Effector CD8-positive, alpha-beta T cell (primary cell): ENCODE measurements around the gene SYNE1.

ENCODE experiments used
- DNase-seq: peaks from one replicate; lab custom pipeline; 2025; lab: John Stamatoyannopoulos, UW

Gene SYNE1

GRCh38 chr6:152314483-152314832, 322.7 kb downstream of the SYNE1 start:
- no peak for DNase-seq

- DNase-seq: no peak
Observed at GRCh38 chr6:152313542-152314482, 323.4 kb downstream of the SYNE1 start.

- DNase-seq: no peak
Observed at GRCh38 chr6:152312434-152312833, 324.7 kb downstream of the SYNE1 start.

DNA sequence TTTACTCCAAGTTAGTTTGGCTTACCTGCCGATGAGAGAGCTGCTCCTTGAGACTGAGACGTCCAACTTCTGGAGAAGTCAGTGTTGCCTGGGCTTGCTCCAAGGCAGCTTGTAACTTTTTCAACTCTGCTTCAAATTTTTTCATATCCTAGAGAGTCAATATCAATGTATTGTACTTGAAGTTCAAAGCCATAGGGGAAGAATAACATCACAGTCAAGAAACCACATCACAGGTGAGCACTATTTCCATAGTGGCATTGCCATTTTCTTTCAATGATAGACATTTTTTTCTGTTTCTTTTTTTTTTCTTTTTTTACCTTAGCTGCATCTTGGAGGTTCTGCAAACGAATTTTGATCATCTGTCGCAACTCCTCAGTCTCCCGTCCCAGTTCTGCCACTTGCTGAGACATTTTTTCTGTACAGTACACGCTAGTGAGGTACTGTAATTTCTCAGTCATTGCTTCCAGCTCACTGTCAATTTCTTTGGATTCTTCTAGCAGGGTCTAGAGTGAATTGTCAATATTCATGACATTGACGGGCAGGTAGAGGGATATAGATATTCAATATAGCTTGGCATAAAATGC, 326.7 kb downstream of the SYNE1 start:
- DNase-seq: no peak

- DNase-seq: peak; percentile 28
Observed at GRCh38 chr6:152309648-152310047, 327.5 kb downstream of the SYNE1 start.

- no peak for DNase-seq
Observed at GRCh38 chr6:152309006-152309405, 328.2 kb downstream of the SYNE1 start.

GRCh38 chr6:152308306-152308705, 328.9 kb downstream of the SYNE1 start:
- DNase-seq: no peak

- DNase-seq: no peak
Observed at GRCh38 chr6:152305672-152306071, 331.5 kb downstream of the SYNE1 start.

GRCh38 chr6:152301765-152302568, 335.2 kb downstream of the SYNE1 start:
- DNase-seq: peak; percentile 78

- DNase-seq: no peak
Observed at GRCh38 chr6:152301021-152301764, 336.0 kb downstream of the SYNE1 start.

DNA sequence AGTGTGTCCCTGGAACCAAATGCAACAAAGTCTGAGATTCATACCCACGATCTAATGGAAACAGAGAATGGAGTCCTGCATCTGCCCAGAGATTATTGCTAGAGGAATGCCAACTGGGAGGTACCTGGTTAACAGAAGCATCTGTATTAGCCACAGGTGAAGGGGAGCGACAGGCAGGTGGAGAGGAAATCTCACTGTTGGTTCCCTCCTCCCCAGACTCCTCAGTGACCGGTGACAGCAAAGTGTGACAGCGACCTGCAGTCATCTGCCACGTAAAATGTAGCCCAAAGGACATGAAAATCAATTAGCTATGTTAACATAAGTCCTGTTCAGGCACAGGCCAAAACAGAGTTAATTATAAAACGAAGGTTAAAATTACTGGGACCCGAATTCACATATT, 336.6 kb downstream of the SYNE1 start:
- no peak for DNase-seq

DNA sequence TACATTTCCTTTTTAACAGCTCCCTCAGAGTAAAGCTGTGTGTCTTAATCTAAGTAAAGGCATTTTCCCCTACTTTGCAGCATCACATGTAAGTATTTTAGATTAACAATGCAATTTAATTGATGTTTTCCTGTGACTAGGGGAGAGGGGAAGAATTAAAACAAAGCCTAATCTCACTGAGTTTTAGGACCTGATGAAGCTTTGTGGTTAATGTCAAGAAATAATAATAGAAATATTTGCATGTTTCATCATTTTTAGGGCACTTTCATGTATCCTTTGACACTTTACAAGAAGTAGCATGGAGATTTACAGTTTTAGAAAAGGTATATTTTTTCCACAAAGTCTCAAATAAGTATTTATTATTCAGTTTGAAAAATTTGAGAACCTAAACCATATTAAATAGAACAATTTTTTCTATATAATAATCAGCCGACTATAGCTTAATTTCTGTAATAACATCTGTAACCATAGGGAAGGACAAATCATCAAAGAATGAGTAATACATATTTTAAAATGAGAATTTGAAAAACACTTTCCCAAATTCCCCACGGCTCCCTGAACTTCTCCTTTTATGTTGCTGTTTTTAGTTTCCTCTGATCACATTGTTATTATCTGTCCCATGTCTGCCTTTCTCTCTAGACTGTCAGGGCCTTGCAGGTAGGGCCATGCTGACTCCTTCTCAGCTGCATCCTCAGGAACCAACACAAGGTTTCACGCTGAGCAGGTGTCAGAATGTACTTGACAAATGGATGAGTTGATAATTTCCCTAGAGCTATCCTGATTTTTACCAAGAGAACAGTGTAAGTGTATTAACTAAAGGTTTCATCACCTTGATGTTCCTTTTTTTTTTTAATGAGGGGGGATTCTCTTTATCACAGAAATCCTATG, 338.1 kb downstream of the SYNE1 start:
- no peak for DNase-seq

DNA sequence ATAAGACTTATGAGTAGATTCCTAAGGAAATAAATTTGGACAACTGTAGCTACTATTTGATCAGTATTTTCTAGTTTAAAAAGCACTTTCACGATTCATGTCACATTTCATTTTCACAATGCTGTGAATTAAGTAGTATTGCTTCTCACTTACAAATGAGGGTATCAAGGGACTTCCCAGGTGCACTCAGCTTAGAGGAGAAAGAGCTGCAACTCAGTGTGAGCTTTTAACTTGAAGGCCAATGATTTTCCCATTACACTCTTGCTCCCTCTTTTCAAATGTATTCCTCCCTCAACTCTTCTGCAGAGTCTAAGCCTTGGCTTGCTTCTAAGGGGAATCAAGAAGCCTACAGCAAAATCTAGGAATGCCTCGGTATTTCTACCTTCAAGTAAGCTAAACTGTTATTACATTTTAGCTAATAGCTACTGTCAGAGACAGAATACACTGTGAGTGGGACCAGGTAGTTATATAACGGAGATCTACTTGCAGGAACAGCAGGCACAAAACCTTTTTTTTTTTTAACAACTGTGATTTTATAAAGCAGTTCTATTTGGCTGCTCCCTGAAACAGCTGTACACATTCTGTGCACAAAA, 339.0 kb downstream of the SYNE1 start:
- DNase-seq: no peak

DNA sequence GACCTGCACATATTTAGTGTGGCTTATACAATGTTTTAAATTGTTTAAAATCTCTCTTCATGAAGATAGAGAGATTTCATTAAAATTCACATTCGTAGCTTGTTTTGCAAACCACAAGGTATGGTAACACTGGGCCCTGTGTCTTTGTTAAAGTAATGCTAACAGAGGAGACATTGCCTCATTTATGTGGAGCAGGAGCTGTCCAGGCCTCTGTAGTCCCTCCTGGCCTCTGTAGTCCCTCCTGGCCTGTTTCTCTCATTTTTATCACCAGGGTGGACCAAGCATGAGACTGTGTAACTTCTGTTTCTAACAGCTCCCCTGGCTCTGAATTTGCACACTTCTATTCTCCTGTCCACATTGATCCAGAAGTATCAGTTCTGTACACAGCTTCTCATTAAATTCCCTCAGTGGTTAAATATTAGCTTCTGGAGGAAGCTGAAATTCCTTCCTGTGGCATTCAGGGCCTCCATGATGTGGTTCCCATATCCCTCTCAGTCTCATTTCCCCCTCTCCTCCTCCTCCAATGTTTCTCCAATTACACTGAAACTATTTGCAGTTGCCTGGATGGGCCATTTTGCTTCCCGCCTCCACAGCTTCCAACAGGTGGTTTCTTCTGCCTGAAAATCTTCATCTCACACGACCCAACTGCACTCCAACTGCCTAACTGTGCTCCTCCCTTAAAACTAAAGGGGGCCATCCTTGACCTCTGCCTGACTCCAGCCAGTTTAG, 340.4 kb downstream of the SYNE1 start:
- DNase-seq: no peak

GRCh38 chr6:152295920-152296319, 341.2 kb downstream of the SYNE1 start:
- no peak for DNase-seq

- no peak for DNase-seq
Observed at GRCh38 chr6:152295346-152295745, 341.8 kb downstream of the SYNE1 start.

GRCh38 chr6:152293404-152293803, 343.8 kb downstream of the SYNE1 start:
- DNase-seq: no peak

- no peak for DNase-seq
Observed at GRCh38 chr6:152292555-152292954, 344.6 kb downstream of the SYNE1 start.

- no peak for DNase-seq
Observed at GRCh38 chr6:152290693-152291092, 346.5 kb downstream of the SYNE1 start.

DNA sequence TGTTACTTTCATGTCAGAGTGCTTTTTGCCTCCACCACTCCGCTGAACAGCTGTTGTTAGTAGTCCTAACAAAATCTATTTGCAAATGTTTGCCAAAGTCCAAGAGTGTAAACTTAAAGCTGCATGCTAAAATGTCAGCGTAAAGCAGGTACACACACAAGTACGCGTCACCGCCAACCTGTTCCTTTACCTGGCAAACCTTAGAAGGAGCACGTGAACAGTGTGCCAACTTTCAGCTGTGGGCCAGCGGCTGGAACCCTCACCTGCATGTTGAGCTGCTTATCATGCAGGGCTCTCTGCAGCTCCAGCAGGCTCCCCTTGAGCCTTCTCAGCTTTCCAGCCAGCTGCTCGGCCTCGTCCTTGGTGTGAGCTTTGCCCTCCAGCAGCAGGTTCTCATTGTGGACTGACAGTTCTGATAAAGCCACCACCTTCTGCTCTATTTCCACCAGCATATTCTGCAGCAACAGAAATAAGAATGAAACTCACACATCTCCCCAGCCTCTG, 359.3 kb downstream of the SYNE1 start:
- no peak for DNase-seq
